HCT116 (cell line): Measurements from ENCODE around the gene MCRIP1.

Source experiments
- CTCF ChIP-seq, 3 experiments: fragments of 200-600 bp in 1 of 3; sonication (generic) in 1 of 3; IDR thresholded peaks in 2 of 3; conservative IDR thresholded peaks in 1 of 3; 2 replicates each; pipeline ENCODE4 v1.5.1; 2012 to 2017; ENCODE audit warnings: low read depth in 2 of 3, low read length in 2 of 3, antibody characterized with exemption in 1 of 3, borderline replicate concordance in 1 of 3, control low read depth in 1 of 3, mild to moderate bottlenecking in 1 of 3, mixed read lengths in 1 of 3, mixed run types in 1 of 3, moderate library complexity in 1 of 3; ENCODE audit not compliant: insufficient read depth in 1 of 3
- EZH2phosphoT487 ChIP-seq: fragments of 200-600 bp; IDR thresholded peaks from 2 replicates; pipeline ENCODE4 v1.6.1; 2018; ENCODE audit warnings: antibody characterized with exemption, borderline replicate concordance
- FOSL1 ChIP-seq: IDR thresholded peaks from 2 replicates; pipeline ENCODE4 v1.6.1; 2012; ENCODE audit warnings: low read depth
- JUND ChIP-seq: IDR thresholded peaks from 2 replicates; pipeline ENCODE4 v1.6.1; 2012
- MAX ChIP-seq: IDR thresholded peaks from 2 replicates; pipeline ENCODE4 v1.6.1; 2012
- POLR2A ChIP-seq: IDR thresholded peaks from 2 replicates; pipeline ENCODE4 v1.7.0; 2011; ENCODE audit warnings: borderline replicate concordance; ENCODE audit not compliant: insufficient read depth, insufficient read length; ENCODE audit errors: extremely low read depth
- REST ChIP-seq: IDR thresholded peaks from 2 replicates; pipeline ENCODE4 v1.6.1; 2012; ENCODE audit warnings: low read depth
- TCF7L2 ChIP-seq: IDR thresholded peaks from 2 replicates; pipeline ENCODE4 v1.7.0; 2011; ENCODE audit warnings: borderline replicate concordance, inconsistent platforms; ENCODE audit not compliant: insufficient read depth, insufficient read length; ENCODE audit errors: extremely low read depth
- ZFX ChIP-seq: fragments of 450-650 bp; IDR thresholded peaks from 2 replicates; pipeline ENCODE4 v1.6.1; 2017
- ZNF274 ChIP-seq: fragments of 200-500 bp; sonication (Bioruptor generic); IDR thresholded peaks from 2 replicates; pipeline ENCODE4 v1.6.1; 2014; ENCODE audit warnings: mild to moderate bottlenecking, low read depth, low read length, inconsistent platforms
- TF ChIP-seq, protein P1 (sequence below): IDR thresholded peaks from 2 replicates; pipeline ENCODE4 v1.6.1; 2012

GRCh38 chr17:81811705-81812570 is 21.2 kb downstream of the MCRIP1 start:
- no peak for TF ChIP-seq FOSL1
- TF ChIP-seq MAX: no peak
- no peak for TF ChIP-seq CTCF (IDR thresholded peaks at IDR 0.05 in 2 of 3, conservative IDR thresholded peaks at IDR 0.05 in 1 of 3; ENCODE audit: borderline replicate concordance in 1 of 3, insufficient read depth in 1 of 3, low read depth in 2 of 3, low read length in 2 of 3)
- TF ChIP-seq, protein P1, sequence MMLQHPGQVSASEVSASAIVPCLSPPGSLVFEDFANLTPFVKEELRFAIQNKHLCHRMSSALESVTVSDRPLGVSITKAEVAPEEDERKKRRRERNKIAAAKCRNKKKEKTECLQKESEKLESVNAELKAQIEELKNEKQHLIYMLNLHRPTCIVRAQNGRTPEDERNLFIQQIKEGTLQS: no peak
- TF ChIP-seq ZFX: no peak
- no peak for TF ChIP-seq ZNF274
- no peak for TF ChIP-seq REST
- no peak for TF ChIP-seq POLR2A
- TF ChIP-seq JUND: no peak
- no peak for TF ChIP-seq EZH2phosphoT487
- TF ChIP-seq TCF7L2: no peak
